GM15510 (cell line): Measurements from ENCODE around the gene RANGRF.

ENCODE experiments used
- POLR2A ChIP-seq: IDR thresholded peaks from 3 replicates; pipeline ENCODE4 v1.6.1; 2011; ENCODE audit warnings: borderline replicate concordance; ENCODE audit not compliant: insufficient read length; ENCODE audit errors: extremely low read depth

The RANGRF gene

DNA sequence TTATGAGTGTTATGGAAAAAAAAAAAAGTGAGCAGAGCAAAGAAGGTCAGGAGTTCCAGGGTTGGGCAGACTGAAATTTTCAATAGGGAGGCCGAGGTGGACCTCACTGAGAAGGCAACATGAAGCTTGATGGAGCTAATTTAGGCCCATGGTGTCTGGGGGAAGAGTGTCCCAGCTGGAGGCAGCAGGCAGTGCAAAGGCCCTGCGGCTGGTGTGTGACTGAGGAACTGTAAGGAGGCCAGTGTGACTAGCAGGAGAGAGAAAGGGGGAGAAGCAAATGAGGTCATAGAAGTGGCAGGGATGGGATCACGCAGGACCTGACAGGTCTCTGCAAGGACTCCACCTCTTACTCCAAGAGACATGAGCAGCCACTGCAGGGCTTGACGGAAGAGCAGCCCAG lies 31.8 kb downstream of the RANGRF start:
- no peak for TF ChIP-seq POLR2A

DNA sequence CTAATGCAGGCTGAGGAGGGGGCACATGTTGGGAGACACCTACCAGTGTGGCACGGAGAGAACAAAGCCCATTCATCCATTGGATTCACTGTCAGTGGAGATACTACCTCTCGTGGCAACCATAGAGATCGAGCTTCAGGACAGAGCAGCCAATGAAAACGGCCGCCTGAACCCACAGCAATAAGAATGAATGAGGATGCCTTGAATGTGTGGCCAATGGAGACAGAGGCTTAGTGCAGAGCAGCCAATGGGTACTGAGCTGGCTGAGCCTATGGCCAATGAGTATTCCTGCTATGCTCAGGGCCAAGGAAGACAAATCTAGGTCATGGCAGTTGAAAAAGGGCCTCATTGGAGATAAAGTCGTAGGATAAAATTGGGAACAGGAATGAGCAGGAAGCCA lies 32.5 kb downstream of the RANGRF start:
- TF ChIP-seq POLR2A: no peak

DNA sequence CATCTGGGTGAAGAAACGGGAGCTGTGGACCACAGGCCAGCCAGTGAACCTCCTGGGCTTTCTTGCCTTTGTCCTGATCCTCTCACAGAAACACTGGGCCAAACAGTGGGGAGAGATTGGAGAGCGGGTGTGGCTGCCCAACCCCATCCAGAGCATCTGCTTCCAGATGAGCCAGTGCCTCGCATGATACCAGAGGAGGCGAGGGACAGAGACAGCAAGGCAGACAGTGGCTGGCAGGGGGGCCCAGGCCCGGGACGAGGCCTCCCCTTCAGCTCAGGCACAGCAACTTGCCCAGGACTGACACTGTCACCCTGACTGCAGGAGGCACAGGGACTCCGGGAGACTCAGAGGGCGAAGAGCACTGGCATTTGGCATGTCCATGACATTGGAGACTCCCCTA lies 33.6 kb downstream of the RANGRF start:
- no peak for TF ChIP-seq POLR2A

- TF ChIP-seq POLR2A: no peak
Measured at GRCh38 chr17:8324132-8324531, 35.7 kb downstream of the RANGRF start.

GRCh38 chr17:8324923-8325322 lies 36.5 kb downstream of the RANGRF start:
- TF ChIP-seq POLR2A: no peak

DNA sequence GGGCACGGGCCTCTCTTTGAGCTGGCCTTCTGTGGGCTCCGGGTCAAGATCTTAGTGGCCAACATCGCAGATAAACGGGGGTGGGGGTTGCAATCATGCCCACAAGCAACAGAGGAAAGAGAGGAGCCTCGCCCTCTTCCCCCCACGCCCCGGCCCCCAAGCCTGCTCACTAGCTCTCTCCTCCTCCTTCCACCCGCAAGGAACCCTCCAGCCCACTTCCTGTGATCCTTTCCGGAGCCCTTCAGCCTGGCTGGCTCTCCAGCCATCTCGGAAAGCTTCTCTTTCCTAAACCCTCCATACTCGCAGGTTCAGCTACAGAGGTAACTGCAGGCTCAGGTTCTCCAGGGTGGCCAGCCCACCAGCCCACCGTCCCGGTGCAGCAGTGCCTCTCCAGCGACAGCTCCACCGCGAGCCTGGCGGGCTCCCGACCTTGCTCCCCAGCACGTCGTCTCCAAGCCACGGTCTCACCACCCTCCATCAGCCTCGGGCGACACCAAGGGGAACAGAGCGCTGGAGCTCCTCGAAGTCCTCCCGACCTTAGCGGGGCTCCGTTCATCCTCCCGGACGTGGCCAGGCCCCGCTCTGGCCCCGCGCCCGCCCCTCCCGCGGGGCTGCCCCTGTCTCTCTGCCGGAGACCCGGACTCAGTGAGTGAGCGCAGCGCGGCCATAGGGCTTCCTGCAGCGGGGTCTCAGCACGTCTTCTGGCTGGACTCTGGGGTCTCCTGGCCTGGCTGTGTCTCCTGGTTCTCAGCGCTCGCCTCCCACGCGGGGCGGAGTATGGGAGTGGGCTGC lies 38.2 kb downstream of the RANGRF start:
- TF ChIP-seq POLR2A: no peak

DNA sequence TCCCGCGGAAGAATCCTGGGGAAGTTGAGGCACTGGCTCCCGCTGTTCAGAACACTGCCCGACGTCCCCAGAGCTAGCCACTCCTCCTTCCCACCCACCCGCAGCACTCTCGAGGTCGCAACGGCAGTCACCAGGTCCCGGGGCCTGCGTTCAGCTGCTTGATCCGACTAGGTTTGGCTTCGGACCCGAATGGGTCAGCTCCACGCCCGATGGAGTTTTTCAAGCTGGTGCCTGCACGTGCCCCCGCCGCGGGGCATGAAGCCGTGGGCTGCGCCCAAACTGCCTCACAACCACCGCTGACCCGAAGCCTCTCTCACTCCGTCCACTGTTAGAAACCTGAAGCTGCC lies 38.8 kb downstream of the RANGRF start:
- no peak for TF ChIP-seq POLR2A

- TF ChIP-seq POLR2A: no peak
Measured at GRCh38 chr17:8332128-8332527, 43.7 kb downstream of the RANGRF start.

DNA sequence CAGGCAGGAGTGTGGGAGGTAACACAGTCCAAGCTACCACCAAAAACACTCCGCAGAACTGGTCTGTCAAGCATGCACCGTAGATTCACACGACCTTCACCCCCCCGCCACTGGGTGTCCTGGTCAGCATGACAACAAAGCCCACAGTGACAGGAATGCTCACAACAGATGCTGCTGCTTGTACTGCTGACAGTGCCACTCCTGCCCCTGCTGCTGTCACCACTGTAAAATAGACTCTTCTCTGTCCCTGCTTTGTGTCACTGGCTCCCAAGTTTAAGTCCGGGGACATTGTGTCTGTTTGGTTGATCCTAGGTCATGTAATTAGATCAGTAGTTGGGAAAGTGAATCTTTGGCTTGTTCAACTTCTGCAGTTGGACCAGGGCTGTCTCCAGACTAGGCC lies 44.2 kb downstream of the RANGRF start:
- TF ChIP-seq POLR2A: no peak

GRCh38 chr17:8333281-8333680 lies 44.8 kb downstream of the RANGRF start:
- no peak for TF ChIP-seq POLR2A

DNA sequence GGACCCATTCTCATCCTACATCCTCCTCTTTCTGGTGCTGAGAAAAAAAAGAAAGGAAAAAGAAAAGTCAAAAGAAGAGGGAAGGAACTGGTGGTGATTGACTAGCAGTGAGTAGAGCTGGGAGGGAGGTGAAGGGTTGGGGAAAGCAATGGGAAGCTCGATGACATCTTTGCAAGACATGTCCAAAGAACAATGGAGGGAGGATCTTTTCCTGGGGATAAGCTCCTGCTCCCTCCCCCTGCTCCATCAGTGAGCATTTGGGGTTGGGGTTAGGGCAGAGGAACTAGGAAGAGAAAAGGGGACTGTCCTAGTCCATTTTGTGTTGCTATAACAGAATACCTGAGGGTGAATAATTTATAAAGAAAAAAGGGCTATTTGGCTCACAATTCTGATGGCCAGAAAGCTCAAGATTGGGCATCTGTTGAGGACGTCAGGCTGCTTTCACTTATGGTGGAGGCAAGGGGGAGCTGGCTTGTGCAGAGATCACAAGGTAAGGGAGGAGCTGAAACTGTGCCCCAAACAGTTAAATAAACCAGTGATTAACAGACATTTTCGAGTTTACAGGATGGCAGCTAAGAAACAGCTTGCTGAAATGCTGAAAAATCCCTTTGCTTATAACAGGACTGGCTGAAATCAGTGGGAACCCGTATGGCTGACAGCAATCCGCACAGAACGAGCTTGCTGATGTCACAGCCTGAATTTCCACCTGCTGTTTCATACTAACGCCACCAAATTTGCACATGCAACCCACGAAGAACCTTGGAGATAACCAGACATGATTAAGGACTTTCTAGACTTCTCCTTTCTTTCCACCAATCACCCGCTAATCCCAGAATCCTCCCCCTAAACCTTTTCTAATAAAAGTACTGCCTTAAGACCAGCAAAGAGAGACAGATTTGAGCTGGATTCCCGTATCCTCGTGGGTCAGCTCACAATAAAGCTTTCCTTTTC lies 49.6 kb downstream of the RANGRF start:
- no peak for TF ChIP-seq POLR2A

- TF ChIP-seq POLR2A: no peak
Measured at GRCh38 chr17:8338753-8339140, 50.3 kb downstream of the RANGRF start.

DNA sequence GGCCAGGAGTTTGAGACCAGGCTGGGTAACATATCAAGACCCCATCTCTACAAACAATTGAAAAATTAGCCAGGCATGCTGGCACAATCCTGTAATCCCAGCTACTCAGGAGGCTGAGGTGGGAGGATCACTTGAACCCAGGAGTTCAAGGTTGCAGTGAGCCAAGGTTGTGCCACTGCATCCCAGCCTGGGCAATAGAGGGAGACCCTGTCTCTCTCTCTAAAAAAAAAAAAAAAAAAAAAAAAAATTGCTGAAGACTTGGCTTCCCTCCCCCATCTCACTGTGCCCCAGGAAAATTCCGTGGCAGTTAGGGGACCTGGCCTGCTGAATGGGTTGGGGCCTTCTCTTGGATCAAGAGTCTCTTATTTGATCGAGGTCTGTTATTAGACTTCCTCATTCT lies 51.1 kb downstream of the RANGRF start, which contains the start of gene ODF4:
Gene ODF4, plus strand, starts transcription at position 301 of the 400 bp plus-strand sequence. CDS start 212 bp downstream, outside the sequence.
- no peak for TF ChIP-seq POLR2A
